A549 (cell line): Measurements from ENCODE around the gene TRMT1. TPM values are rescaled to one million over a fixed set of nuclear protein-coding genes. Genes with fewer than 3 reads are reported as not detected.
A peak's percentile ranks its signal among the peaks of the same experiment; 100 is the strongest.

Source experiments
- ATAC-seq, 2 experiments: fragments of 200-7000 bp in 1 of 2; fragments of >200 bp in 1 of 2; cut with Nextera tagmentation in 1 of 2; cut with Tn5 transposase in 1 of 2; 3 replicates each; pipeline versions ENCODE4 v1.8.0 to v1.9.1; 2018 to 2020; ENCODE audit warnings: mild to moderate bottlenecking in 1 of 2, moderate library complexity in 1 of 2
- CTCF ChIA-PET: fragments of 300-600 bp; sonication (Branson Sonifier 250); formaldehyde crosslinking; extraction: SDS; loops from one replicate; lab custom pipeline; 2021; ENCODE audit warnings: antibody characterized with exemption, inconsistent platforms; lab: Yijun Ruan, JAX
- POLR2A ChIA-PET: fragments of 350-600 bp; formaldehyde crosslinking; extraction: SDS; loops from one replicate; lab custom pipeline; 2021; ENCODE audit warnings: antibody characterized with exemption, inconsistent platforms; lab: Yijun Ruan, JAX
- DNase-seq, 2 experiments: peaks; one replicate each; pipeline versions ENCODE4 v3.0.0 to v3.0.0-alpha.2; 2011 to 2016; ENCODE audit warnings: low read depth in 1 of 2, low spot score in 1 of 2
- FAIRE-seq: peaks from 2 replicates; lab custom pipeline; 2011; peaks lifted over from hg19 to GRCh38; lab: Jason Lieb, UNC
- H3K27ac ChIP-seq, 2 experiments: fragments of >200 bp; sonication (Bioruptor Twin); formaldehyde crosslinking; 3 replicates each; pipeline ENCODE4 v1.5.1; 2016 to 2017
- H3K4me1 ChIP-seq: fragments of >200 bp; sonication (Bioruptor Twin); formaldehyde crosslinking; 3 replicates; pipeline ENCODE4 v1.6.1; 2016
- H3K4me2 ChIP-seq: fragments of >200 bp; sonication (Bioruptor Twin); formaldehyde crosslinking; 3 replicates; pipeline ENCODE4 v1.6.1; 2016
- H3K4me3 ChIP-seq: fragments of >200 bp; sonication (Bioruptor Twin); formaldehyde crosslinking; 3 replicates; pipeline ENCODE4 v1.5.1; 2016
- H3K9me3 ChIP-seq: fragments of >200 bp; sonication (Bioruptor Twin); formaldehyde crosslinking; 3 replicates; pipeline ENCODE4 v1.6.1; 2016
- BHLHE40 ChIP-seq: IDR thresholded peaks from 2 replicates; pipeline ENCODE4 v1.6.1; 2012; ENCODE audit warnings: low read depth, low read length, inconsistent platforms
- CBX8 ChIP-seq: fragments of 200-600 bp; sonication (generic); IDR thresholded peaks from 2 replicates; pipeline ENCODE4 v1.6.1; 2016
- CHD2 ChIP-seq: fragments of 150-350 bp; IDR thresholded peaks from 2 replicates; pipeline ENCODE4 v1.6.1; 2014; ENCODE audit warnings: low read length; ENCODE audit not compliant: partially characterized antibody
- FOSL2 ChIP-seq, 2 experiments: fragments of 450-650 bp in 1 of 2; fragments of >200 bp in 1 of 2; sonication (Bioruptor Twin) in 1 of 2; formaldehyde crosslinking; IDR thresholded peaks; 2 replicates each; pipeline versions ENCODE4 v1.5.0 to v1.6.1; 2016 to 2020; ENCODE audit warnings: mild to moderate bottlenecking in 1 of 2, moderate library complexity in 1 of 2
- HDAC2 ChIP-seq: fragments of 200-600 bp; sonication (generic); IDR thresholded peaks from 2 replicates; pipeline ENCODE4 v1.6.1; 2016
- HEYL ChIP-seq: fragments of 250-450 bp; sonication (Bioruptor Pico); IDR thresholded peaks from 2 replicates; pipeline ENCODE4 v1.8.0; 2021; ENCODE audit warnings: mild to moderate bottlenecking, moderate library complexity
- HOXA7 ChIP-seq: fragments of 250-450 bp; sonication (Bioruptor Pico); IDR thresholded peaks from 2 replicates; pipeline ENCODE4 v1.5.0; 2020; ENCODE audit warnings: mild to moderate bottlenecking, moderate library complexity
- HOXB5 ChIP-seq: fragments of 250-450 bp; sonication (Bioruptor Pico); IDR thresholded peaks from 2 replicates; pipeline ENCODE4 v1.5.0; 2020; ENCODE audit warnings: mild to moderate bottlenecking, moderate library complexity
- NFE2L2 ChIP-seq: fragments of 150-350 bp; conservative IDR thresholded peaks from 2 replicates; pipeline ENCODE4 v1.6.1; 2014; ENCODE audit warnings: low read length
- NR3C1 ChIP-seq: fragments of >200 bp; sonication (Bioruptor Twin); formaldehyde crosslinking; IDR thresholded peaks from 3 replicates; pipeline ENCODE4 v1.6.1; 2017
- POLR2A ChIP-seq: IDR thresholded peaks from 2 replicates; pipeline ENCODE4 v1.6.1; 2012; ENCODE audit warnings: mild to moderate bottlenecking, low read length
- RAD21 ChIP-seq, 2 experiments: fragments of >200 bp in 1 of 2; sonication (Bioruptor Twin) in 1 of 2; formaldehyde crosslinking in 1 of 2; IDR thresholded peaks in 1 of 2; conservative IDR thresholded peaks in 1 of 2; 2 replicates in 1 of 2; 3 replicates in 1 of 2; pipeline ENCODE4 v1.6.1; 2012 to 2018; ENCODE audit warnings: inconsistent platforms in 1 of 2
- RARB ChIP-seq: fragments of 250-450 bp; sonication (Bioruptor Pico); IDR thresholded peaks from 2 replicates; pipeline ENCODE4 v1.8.0; 2021; ENCODE audit warnings: mild to moderate bottlenecking, moderate library complexity
- SREBF2 ChIP-seq: fragments of 450-650 bp; IDR thresholded peaks from 2 replicates; pipeline ENCODE4 v1.6.1; 2014; ENCODE audit warnings: mild to moderate bottlenecking, moderate library complexity
- ZC3H11A ChIP-seq: fragments of 450-650 bp; IDR thresholded peaks from 2 replicates; pipeline ENCODE4 v1.6.1; 2014; ENCODE audit warnings: antibody characterized with exemption, mild to moderate bottlenecking
- ZFP36 ChIP-seq: fragments of 450-650 bp; IDR thresholded peaks from 2 replicates; pipeline ENCODE4 v1.6.1; 2014; ENCODE audit warnings: borderline replicate concordance; ENCODE audit not compliant: partially characterized antibody
- ZNF302 ChIP-seq: fragments of 250-450 bp; sonication (Bioruptor Pico); IDR thresholded peaks from 2 replicates; pipeline ENCODE4 v1.9.0; 2021; ENCODE audit warnings: inconsistent platforms, mild to moderate bottlenecking, moderate library complexity
- ZSCAN20 ChIP-seq: fragments of 250-450 bp; sonication (Bioruptor Pico); IDR thresholded peaks from 2 replicates; pipeline ENCODE4 v1.8.0; 2022; ENCODE audit warnings: mild to moderate bottlenecking, moderate library complexity
- WGBS: methylation state at CpG from one replicate; pipeline ENCODE4 v1.1.6; 2017; ENCODE audit errors: missing lambda C conversion rate; 5-methylcytosine and 5-hydroxymethylcytosine counted together
- polyA plus RNA-seq, 4 experiments: library from polyadenylated mRNA; depleted of rRNA in 3 of 4; stranded (reverse); fragments of >200 nt; fragmentation: RNase III in 1 of 4; extraction: RNeasy Plus Mini Kit Qiagen cat#74134 plus additional on column Dnase treatment in 1 of 4; gene quantifications; 2 replicates in 3 of 4; 3 replicates in 1 of 4; pipeline ENCODE4 v1.2.3, GENCODE V29; 2011 to 2017
- TF ChIP-seq, protein P1 (sequence below): fragments of 450-650 bp; IDR thresholded peaks from 2 replicates; pipeline ENCODE4 v1.6.1; 2014; ENCODE audit warnings: antibody characterized with exemption
- TF ChIP-seq, protein P2 (sequence below): fragments of 150-350 bp; IDR thresholded peaks from 2 replicates; pipeline ENCODE4 v1.6.1; 2014; ENCODE audit warnings: low read depth, mild to moderate bottlenecking, low read length
- TF ChIP-seq, protein P3 (sequence below): fragments of 250-450 bp; sonication (Bioruptor Pico); IDR thresholded peaks from 2 replicates; pipeline ENCODE4 v1.5.0; 2020; ENCODE audit warnings: low read depth, mild to moderate bottlenecking, moderate library complexity
- TF ChIP-seq, protein P4 (sequence below): IDR thresholded peaks from 2 replicates; pipeline ENCODE4 v1.6.1; 2012
- TF ChIP-seq, protein P5 (sequence below): IDR thresholded peaks from 2 replicates; pipeline ENCODE4 v1.6.1; 2012
- TF ChIP-seq, protein P6 (sequence below): fragments of >200 bp; sonication (Bioruptor Twin); formaldehyde crosslinking; IDR thresholded peaks from 2 replicates; pipeline ENCODE4 v1.6.1; 2016

TRMT1 gene
- polyA plus RNA-seq, 2 of the 4 experiments (the other 2 are of a cell fraction), result 18.2 to 29.8 TPM

DNA sequence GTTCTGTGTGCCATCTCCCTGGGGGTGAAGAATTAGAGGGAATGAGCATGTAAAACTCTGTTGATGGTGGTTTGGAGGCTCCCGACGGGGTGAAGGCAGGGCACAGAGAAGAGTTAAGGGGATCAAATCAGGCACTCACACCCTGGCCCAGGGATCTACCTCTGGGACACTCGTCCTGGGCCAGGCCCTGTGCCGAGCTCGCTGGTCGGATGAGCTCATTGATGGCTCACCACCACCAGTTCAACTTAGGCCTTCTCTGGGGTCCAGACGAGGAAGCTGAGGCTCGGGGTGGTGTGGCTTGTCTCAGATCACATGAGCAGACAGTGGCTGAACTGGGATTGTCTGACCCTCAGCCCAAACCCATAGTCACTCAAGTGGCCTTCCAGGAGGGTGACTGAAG lies 3.1 kb upstream of the TRMT1 start:
- TF ChIP-seq ZC3H11A (no peak), ZSCAN20 (CRISPR knock-in tag) (no peak), FOSL2 (IDR thresholded peaks at IDR 0.05) (no peak), FOSL2 (CRISPR knock-in tag; IDR thresholded peaks at IDR 0.05) (no peak), CBX8 (no peak), CHD2 (no peak), BHLHE40 (no peak), NR3C1 (no peak)
- TF ChIP-seq, protein P1, sequence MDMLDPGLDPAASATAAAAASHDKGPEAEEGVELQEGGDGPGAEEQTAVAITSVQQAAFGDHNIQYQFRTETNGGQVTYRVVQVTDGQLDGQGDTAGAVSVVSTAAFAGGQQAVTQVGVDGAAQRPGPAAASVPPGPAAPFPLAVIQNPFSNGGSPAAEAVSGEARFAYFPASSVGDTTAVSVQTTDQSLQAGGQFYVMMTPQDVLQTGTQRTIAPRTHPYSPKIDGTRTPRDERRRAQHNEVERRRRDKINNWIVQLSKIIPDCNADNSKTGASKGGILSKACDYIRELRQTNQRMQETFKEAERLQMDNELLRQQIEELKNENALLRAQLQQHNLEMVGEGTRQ, result no peak
- TF ChIP-seq, protein P2, sequence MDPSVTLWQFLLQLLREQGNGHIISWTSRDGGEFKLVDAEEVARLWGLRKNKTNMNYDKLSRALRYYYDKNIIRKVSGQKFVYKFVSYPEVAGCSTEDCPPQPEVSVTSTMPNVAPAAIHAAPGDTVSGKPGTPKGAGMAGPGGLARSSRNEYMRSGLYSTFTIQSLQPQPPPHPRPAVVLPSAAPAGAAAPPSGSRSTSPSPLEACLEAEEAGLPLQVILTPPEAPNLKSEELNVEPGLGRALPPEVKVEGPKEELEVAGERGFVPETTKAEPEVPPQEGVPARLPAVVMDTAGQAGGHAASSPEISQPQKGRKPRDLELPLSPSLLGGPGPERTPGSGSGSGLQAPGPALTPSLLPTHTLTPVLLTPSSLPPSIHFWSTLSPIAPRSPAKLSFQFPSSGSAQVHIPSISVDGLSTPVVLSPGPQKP, result no peak
- TF ChIP-seq, all 56 proteins: peak for 0
- FAIRE-seq, result no peak
- 90% methylated on average over 3 of the region's 8 CpGs for WGBS
- H3K4me1 ChIP-seq, result peaks cover 25% of the 10 kb centered on the region
- H3K4me2 ChIP-seq, result peak overlapping the region; percentile 96
- DNase-seq, result no peak
- H3K27ac ChIP-seq, result peak overlapping the region in 1 of 2 experiments; percentile 99; a peak in 3 of 6 replicates
- POLR2A ChIA-PET, result interaction anchor here (0.9 to 1.0 kb wide), 2 partner anchors 30 to 44 kb away, joined by 3 to 5 read pairs; partner anchors contain the start of genes IER2 and STX10
- H3K4me3 ChIP-seq, result peak overlapping the region; percentile 100
- CTCF ChIA-PET, result interaction anchor here (1.3 to 2.5 kb wide), 4 partner anchors 16 to 31 kb away, joined by 3 to 10 read pairs (median 4); partner anchors contain the start of genes IER2 and STX10
- no peaks in the 10 kb centered on the region for H3K9me3 ChIP-seq
- no peak for ATAC-seq

DNA sequence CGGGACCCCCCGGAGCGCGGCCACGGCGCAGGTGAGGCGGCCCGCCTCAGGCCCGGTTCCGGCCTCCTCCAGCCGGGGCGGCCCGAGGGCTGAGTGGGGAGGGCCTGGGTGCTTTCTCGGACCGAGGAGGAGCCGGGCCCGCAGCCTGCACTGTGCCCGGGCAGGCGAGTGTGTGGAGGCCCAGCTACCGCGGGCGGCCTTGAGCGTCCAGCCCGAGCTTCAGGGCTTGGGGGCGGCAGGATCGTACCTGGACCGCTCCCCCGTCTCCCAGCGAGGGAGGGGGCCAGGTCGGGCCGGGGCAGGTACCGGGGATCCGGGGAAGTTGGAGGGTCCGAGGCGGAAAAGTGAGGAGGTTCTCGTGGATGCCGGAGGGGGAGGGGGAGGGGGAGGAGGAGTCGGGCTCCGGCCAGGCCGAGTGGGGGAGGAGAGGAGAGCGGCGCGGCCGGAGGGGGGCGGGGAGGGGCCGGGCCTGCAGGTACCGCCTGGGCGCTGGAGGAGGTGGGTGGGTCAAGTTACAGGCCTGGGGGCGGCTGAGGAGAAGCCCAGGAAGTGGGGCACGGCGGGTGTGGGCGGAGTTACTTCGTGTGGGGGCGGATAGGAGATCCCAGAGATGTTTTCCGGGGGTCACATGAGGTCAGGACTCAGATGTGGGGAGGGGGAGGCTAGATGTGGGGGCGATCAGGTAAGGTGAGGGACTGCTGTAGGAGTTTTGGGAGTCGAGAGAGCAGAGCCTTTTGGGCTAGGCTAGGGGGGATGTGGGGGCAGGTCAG lies 2.1 kb upstream of the TRMT1 start:
- DNase-seq (peak; percentile 38 to 47), ATAC-seq (peak; percentile 8 to 24; a peak in 5 of 6 replicates), FAIRE-seq (no peak)
- peak overlapping the region; percentile 96 for H3K4me2 ChIP-seq
- TF ChIP-seq POLR2A (no peak), HOXA7 (CRISPR knock-in tag) (no peak), SREBF2 (no peak), HDAC2 (no peak), HOXB5 (CRISPR knock-in tag) (no peak), NFE2L2 (no peak), RARB (CRISPR knock-in tag) (no peak), HEYL (CRISPR knock-in tag) (no peak), BHLHE40 (no peak), ZNF302 (no peak), RAD21 (conservative IDR thresholded peaks at IDR 0.05 in 1 of 2, IDR thresholded peaks at IDR 0.05 in 1 of 2) (no peak), ZFP36 (no peak), CBX8 (no peak)
- TF ChIP-seq, protein P3, sequence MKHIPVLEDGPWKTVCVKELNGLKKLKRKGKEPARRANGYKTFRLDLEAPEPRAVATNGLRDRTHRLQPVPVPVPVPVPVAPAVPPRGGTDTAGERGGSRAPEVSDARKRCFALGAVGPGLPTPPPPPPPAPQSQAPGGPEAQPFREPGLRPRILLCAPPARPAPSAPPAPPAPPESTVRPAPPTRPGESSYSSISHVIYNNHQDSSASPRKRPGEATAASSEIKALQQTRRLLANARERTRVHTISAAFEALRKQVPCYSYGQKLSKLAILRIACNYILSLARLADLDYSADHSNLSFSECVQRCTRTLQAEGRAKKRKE, result no peak
- TF ChIP-seq, protein P4, sequence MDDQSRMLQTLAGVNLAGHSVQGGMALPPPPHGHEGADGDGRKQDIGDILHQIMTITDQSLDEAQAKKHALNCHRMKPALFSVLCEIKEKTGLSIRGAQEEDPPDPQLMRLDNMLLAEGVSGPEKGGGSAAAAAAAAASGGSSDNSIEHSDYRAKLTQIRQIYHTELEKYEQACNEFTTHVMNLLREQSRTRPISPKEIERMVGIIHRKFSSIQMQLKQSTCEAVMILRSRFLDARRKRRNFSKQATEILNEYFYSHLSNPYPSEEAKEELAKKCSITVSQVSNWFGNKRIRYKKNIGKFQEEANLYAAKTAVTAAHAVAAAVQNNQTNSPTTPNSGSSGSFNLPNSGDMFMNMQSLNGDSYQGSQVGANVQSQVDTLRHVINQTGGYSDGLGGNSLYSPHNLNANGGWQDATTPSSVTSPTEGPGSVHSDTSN, result no peak
- TF ChIP-seq, protein P1, result no peak
- TF ChIP-seq, protein P5, sequence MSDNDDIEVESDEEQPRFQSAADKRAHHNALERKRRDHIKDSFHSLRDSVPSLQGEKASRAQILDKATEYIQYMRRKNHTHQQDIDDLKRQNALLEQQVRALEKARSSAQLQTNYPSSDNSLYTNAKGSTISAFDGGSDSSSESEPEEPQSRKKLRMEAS, result no peak
- TF ChIP-seq, protein P6, sequence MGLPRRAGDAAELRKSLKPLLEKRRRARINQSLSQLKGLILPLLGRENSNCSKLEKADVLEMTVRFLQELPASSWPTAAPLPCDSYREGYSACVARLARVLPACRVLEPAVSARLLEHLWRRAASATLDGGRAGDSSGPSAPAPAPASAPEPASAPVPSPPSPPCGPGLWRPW, result no peak
- H3K27ac ChIP-seq, result peak overlapping the region; percentile 98 to 99
- 0% methylated on average over 4 of the region's 57 CpGs for WGBS
- no peaks in the 10 kb centered on the region for H3K9me3 ChIP-seq
- POLR2A ChIA-PET, result interaction anchor here (1.0 to 1.3 kb wide), 2 partner anchors 34 to 51 kb away, joined by 4 to 12 read pairs; no protein-coding TSS in a partner anchor
- CTCF ChIA-PET, result interaction anchor here (1.2 to 2.5 kb wide), 5 partner anchors 13 to 141 kb away, joined by 3 to 10 read pairs (median 4); partner anchors contain the start of genes IER2 and STX10
- H3K4me3 ChIP-seq, result peak overlapping the region; percentile 100
- peaks cover 25% of the 10 kb centered on the region for H3K4me1 ChIP-seq
